ENCODE data around the gene RLF.

DNA sequence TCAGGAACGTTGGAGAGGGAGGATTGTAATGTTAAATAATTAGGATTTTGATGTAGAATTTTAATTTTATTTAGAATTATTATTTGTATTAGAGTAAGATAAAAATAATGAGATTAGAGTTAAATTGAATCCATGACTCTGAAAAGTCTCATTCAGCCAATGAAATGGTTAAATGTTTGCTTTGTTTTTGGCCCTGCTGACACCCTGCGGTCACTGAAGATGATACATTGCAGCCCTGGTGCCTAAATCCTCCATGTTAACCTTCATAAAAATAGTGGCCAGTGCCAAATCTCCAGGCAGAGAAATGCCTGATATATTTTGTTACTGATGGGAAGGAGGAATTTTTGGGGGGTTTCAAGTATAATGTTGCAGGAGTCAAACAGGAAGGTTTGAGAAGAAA lies 27.3 kb upstream of the RLF start:
- no peak for TF ChIP-seq POLR2A (IDR thresholded peaks at IDR 0.05)
- TF ChIP-seq, protein P1, sequence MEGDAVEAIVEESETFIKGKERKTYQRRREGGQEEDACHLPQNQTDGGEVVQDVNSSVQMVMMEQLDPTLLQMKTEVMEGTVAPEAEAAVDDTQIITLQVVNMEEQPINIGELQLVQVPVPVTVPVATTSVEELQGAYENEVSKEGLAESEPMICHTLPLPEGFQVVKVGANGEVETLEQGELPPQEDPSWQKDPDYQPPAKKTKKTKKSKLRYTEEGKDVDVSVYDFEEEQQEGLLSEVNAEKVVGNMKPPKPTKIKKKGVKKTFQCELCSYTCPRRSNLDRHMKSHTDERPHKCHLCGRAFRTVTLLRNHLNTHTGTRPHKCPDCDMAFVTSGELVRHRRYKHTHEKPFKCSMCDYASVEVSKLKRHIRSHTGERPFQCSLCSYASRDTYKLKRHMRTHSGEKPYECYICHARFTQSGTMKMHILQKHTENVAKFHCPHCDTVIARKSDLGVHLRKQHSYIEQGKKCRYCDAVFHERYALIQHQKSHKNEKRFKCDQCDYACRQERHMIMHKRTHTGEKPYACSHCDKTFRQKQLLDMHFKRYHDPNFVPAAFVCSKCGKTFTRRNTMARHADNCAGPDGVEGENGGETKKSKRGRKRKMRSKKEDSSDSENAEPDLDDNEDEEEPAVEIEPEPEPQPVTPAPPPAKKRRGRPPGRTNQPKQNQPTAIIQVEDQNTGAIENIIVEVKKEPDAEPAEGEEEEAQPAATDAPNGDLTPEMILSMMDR (IDR thresholded peaks at IDR 0.05 in 4 of 5, conservative IDR thresholded peaks at IDR 0.05 in 1 of 5), result no peak
